CD4-positive, alpha-beta T cell treated with Interleukin-21 for 1 hour (primary cell): Measurements from ENCODE around the gene TBC1D9.

ENCODE experiments used
- DNase-seq: peaks from one replicate; pipeline ENCODE4 v3.0.0-alpha.2; 2020

The TBC1D9 gene

GRCh38 chr4:140688711-140689598 is 67.2 kb downstream of the TBC1D9 start:
- no peak for DNase-seq

GRCh38 chr4:140686796-140687195 is 69.4 kb downstream of the TBC1D9 start:
- DNase-seq = no peak

GRCh38 chr4:140684314-140684713 is 71.9 kb downstream of the TBC1D9 start:
- DNase-seq = no peak

- DNase-seq = no peak
Observed at GRCh38 chr4:140681201-140681600, 75.0 kb downstream of the TBC1D9 start.

GRCh38 chr4:140680686-140681085 is 75.5 kb downstream of the TBC1D9 start:
- no peak for DNase-seq

GRCh38 chr4:140679576-140679975 is 76.6 kb downstream of the TBC1D9 start:
- no peak for DNase-seq

- DNase-seq = no peak
Observed at GRCh38 chr4:140675599-140676231, 80.5 kb downstream of the TBC1D9 start.

GRCh38 chr4:140673729-140674128 is 82.5 kb downstream of the TBC1D9 start:
- no peak for DNase-seq

GRCh38 chr4:140672416-140672815 is 83.8 kb downstream of the TBC1D9 start:
- DNase-seq = no peak

GRCh38 chr4:140668111-140668510 is 88.1 kb downstream of the TBC1D9 start:
- no peak for DNase-seq

- no peak for DNase-seq
Observed at GRCh38 chr4:140666889-140667614, 89.1 kb downstream of the TBC1D9 start.

GRCh38 chr4:140662082-140662869 is 93.9 kb downstream of the TBC1D9 start:
- DNase-seq = no peak

GRCh38 chr4:140661550-140661949 is 94.6 kb downstream of the TBC1D9 start:
- no peak for DNase-seq

- DNase-seq = no peak
Observed at GRCh38 chr4:140659943-140660700, 96.1 kb downstream of the TBC1D9 start.

- no peak for DNase-seq
Observed at GRCh38 chr4:140654495-140654814, 101.7 kb downstream of the TBC1D9 start.

- no peak for DNase-seq
Observed at GRCh38 chr4:140653718-140654494, 102.3 kb downstream of the TBC1D9 start.

- DNase-seq = no peak
Observed at GRCh38 chr4:140652601-140653000, 103.6 kb downstream of the TBC1D9 start.

GRCh38 chr4:140648716-140649308 is 107.4 kb downstream of the TBC1D9 start:
- no peak for DNase-seq

- DNase-seq = no peak
Observed at GRCh38 chr4:140645614-140646412, 110.4 kb downstream of the TBC1D9 start.

- no peak for DNase-seq
Observed at GRCh38 chr4:140645196-140645595, 111.0 kb downstream of the TBC1D9 start.
